Activated naive CD4-positive, alpha-beta T cell treated with anti-CD3 and anti-CD28 coated beads, Interleukin-2, amount 10 ng/mL, durations not matched to agents 7 days and 5 days (primary cell): ENCODE data around the gene TAGLN.

Experiments
- CTCF ChIA-PET: fragments of 350-600 bp; sonication (Branson Sonifier 250); formaldehyde crosslinking; loops from one replicate; lab custom pipeline; 2021; ENCODE audit warnings: antibody characterized with exemption; lab: Charles Lee
- DNase-seq: peaks from one replicate; pipeline ENCODE4 v3.0.0-alpha.2; 2020
- H3K27ac Mint-ChIP-seq: one replicate; pipeline ENCODE4 v1.8.0; 2021; ENCODE audit warnings: mild to moderate bottlenecking, moderate library complexity, mixed read lengths
- H3K27me3 Mint-ChIP-seq: one replicate; pipeline ENCODE4 v1.8.0; 2021; ENCODE audit warnings: mild to moderate bottlenecking, mixed read lengths
- H3K36me3 Mint-ChIP-seq: one replicate; pipeline ENCODE4 v1.8.0; 2021; ENCODE audit warnings: mixed read lengths
- H3K4me1 Mint-ChIP-seq: one replicate; pipeline ENCODE4 v1.8.0; 2021; ENCODE audit warnings: mixed read lengths
- H3K4me3 Mint-ChIP-seq: one replicate; pipeline ENCODE4 v1.8.0; 2021; ENCODE audit warnings: mild to moderate bottlenecking, moderate library complexity, mixed read lengths
- H3K9me3 Mint-ChIP-seq: one replicate; pipeline ENCODE4 v1.8.0; 2021; ENCODE audit warnings: mixed read lengths

Gene TAGLN

DNA sequence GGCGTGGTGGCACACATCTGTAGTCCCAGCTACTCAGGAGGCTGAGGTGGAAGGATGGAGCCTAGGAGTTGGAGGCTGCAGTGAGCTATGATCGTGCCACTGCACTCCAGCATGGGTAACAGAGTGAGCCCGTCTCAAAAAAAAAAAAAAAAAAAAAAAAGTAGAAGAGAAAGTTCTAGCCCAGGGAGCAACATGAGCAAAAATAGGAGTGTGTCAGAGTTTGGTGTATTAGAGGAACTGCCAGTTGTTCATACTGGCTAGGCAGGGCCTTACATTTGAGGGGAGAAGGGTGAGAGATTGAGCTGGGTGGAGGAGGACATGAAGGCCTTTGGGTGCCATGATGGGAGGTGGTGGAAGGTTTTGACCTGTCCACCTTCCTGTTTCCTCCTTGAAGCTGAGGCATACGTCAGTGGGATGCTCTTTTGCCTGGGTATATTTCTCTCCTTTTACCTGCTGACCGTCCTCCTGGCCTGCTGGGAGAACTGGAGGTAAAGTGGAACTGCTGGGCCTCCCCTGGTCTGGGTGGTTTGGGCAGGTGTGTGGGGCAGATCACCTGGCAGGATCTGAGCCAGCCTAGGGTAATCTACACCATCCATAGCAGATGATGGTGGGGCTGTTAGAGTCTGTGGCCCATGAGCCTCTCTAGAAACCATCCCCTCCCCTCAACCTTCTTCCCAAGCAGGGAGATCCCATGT, 13.3 kb upstream of the TAGLN start:
- DNase-seq = no peak
- H3K4me1 Mint-ChIP-seq = peaks cover 5% of the 10 kb centered on the region
- H3K36me3 Mint-ChIP-seq = peaks cover 4% of the 10 kb centered on the region
- no peaks in the 10 kb centered on the region for H3K9me3 Mint-ChIP-seq
- no peak overlapping the region for H3K4me3 Mint-ChIP-seq
- H3K27me3 Mint-ChIP-seq = no peaks in the 10 kb centered on the region
- no peak overlapping the region for H3K27ac Mint-ChIP-seq
- CTCF ChIA-PET = no interaction called here

- Mint-ChIP-seq H3K9me3 (no peaks in the 10 kb centered on the region), H3K36me3 (peaks cover 4% of the 10 kb centered on the region), H3K27ac (no peak overlapping the region), H3K4me1 (no peaks in the 10 kb centered on the region), H3K4me3 (no peak overlapping the region), H3K27me3 (no peaks in the 10 kb centered on the region)
- DNase-seq = no peak
- CTCF ChIA-PET = no interaction called here
Observed at GRCh38 chr11:117186431-117186761, 12.8 kb upstream of the TAGLN start.

GRCh38 chr11:117187007-117187406, 12.2 kb upstream of the TAGLN start:
- Mint-ChIP-seq H3K9me3 (no peaks in the 10 kb centered on the region), H3K27me3 (no peaks in the 10 kb centered on the region), H3K4me1 (peaks cover 2% of the 10 kb centered on the region), H3K27ac (no peak overlapping the region), H3K4me3 (no peak overlapping the region), H3K36me3 (peaks cover 4% of the 10 kb centered on the region)
- no peak for DNase-seq
- CTCF ChIA-PET = no interaction called here

DNA sequence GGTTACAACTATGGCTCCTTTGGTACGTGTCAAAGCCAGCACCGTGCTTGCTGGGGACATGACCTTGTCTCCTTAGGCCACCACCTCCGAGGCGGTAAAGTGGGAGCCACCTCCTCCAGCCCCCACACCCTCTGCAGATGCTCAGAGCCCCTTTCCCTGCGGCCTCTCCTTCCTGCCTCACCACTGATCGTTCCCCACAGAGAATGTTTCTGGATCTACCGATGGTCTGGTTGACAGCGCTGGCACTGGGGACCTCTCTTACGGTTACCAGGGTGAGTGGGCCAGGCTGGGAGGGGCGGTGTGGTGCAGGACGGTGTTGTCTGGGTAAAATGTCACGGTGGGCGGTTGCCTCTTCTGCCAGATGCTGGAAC, 11.8 kb upstream of the TAGLN start:
- Mint-ChIP-seq H3K27ac (peak overlapping the region; percentile 5), H3K4me1 (peaks cover 5% of the 10 kb centered on the region), H3K36me3 (peaks cover 4% of the 10 kb centered on the region), H3K27me3 (no peaks in the 10 kb centered on the region), H3K9me3 (no peaks in the 10 kb centered on the region), H3K4me3 (no peak overlapping the region)
- CTCF ChIA-PET = no interaction called here
- no peak for DNase-seq

- H3K27ac Mint-ChIP-seq = no peak overlapping the region
- peaks cover 2% of the 10 kb centered on the region for H3K36me3 Mint-ChIP-seq
- H3K4me1 Mint-ChIP-seq = peaks cover 7% of the 10 kb centered on the region
- DNase-seq = no peak
- CTCF ChIA-PET = no interaction called here
- no peaks in the 10 kb centered on the region for H3K27me3 Mint-ChIP-seq
- no peaks in the 10 kb centered on the region for H3K9me3 Mint-ChIP-seq
- no peak overlapping the region for H3K4me3 Mint-ChIP-seq
Observed at GRCh38 chr11:117187799-117188481, 11.2 kb upstream of the TAGLN start.

DNA sequence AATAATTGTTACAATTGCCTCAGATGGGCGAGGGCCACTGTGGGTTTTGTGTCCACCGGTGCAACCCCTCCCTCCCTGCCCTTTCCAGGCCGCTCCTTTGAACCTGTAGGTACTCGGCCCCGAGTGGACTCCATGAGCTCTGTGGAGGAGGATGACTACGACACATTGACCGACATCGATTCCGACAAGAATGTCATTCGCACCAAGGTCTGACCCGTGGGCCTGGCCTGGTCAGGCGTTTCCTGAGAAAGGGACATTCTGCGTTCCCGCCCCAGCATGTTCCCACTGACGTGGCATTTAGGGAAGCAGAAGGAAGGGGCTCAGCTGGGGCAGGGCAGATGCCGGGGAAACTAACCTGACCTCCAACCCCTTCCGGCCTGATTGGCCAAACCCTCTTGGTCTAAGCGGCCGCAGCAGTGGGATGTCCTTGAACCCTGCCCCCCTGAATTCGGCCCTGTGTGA, 10.5 kb upstream of the TAGLN start:
- Mint-ChIP-seq H3K4me1 (peaks cover 9% of the 10 kb centered on the region), H3K27ac (no peak overlapping the region)

DNA sequence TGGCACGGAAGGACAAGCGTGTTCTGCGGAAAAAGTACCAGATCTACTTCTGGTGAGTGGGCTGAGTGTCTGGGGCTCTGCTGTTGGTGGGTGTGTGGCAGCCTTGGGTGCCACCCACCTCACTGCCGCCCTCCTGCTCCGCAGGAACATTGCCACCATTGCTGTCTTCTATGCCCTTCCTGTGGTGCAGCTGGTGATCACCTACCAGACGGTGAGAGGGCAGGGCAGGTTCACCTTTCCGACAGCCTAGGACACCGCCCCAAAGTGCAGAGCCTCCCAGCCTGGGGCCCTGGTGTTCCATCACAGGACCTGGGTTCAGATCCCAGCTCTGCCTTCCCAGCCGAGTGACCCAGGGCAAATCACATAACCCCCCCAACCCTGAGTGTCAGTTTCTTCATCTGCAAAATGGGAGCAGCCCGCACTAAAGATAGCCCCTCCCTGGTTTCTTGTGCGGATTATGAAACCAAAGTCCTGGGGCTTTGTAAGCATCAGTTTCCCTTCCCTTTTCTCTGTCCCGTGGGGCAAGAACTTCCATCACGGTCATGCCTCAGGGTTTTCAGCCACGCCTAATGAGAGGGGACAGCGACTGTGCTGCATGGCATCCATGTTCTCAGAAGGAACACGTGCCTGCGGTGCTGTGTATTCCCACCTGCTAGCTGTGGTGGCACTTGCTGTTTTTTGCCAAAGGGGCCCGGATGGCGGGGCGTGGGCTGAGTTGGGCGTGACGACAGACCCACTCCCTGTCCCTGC, 9.8 kb upstream of the TAGLN start:
- Mint-ChIP-seq H3K9me3 (no peaks in the 10 kb centered on the region), H3K36me3 (peaks cover 2% of the 10 kb centered on the region), H3K4me3 (no peak overlapping the region), H3K27me3 (no peaks in the 10 kb centered on the region), H3K4me1 (peaks cover 9% of the 10 kb centered on the region), H3K27ac (no peak overlapping the region)
- CTCF ChIA-PET = no interaction called here
- DNase-seq = no peak

More for the DNA sequence above, 10.5 kb upstream of the TAGLN start:
- Mint-ChIP-seq H3K27me3 (no peaks in the 10 kb centered on the region), H3K36me3 (peaks cover 2% of the 10 kb centered on the region), H3K9me3 (no peaks in the 10 kb centered on the region), H3K4me3 (no peak overlapping the region)
- CTCF ChIA-PET = no interaction called here
- no peak for DNase-seq

DNA sequence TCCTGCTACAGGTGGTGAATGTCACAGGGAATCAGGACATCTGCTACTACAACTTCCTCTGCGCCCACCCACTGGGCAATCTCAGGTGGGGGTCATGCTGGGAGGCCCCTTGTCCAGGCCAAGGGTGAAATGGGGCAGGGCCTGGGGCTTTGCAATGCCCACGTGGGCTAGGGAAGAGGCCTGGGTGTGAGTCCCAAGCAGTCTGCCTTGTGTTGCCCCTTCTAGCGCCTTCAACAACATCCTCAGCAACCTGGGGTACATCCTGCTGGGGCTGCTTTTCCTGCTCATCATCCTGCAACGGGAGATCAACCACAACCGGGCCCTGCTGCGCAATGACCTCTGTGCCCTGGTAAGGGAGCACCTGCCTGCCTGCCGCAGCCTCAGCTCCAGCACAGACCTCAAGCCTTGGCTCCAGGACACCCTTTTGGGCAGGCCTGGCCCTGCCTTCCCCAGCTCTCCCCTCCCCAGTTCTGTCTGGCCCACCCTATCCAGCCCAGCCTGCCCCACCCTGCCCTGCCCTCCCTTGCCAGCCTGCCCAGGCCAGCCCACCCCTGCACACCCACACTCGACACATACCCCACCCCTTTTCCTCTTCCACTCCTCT, 9.1 kb upstream of the TAGLN start:
- H3K27me3 Mint-ChIP-seq = no peaks in the 10 kb centered on the region
- H3K9me3 Mint-ChIP-seq = no peaks in the 10 kb centered on the region
- no peak overlapping the region for H3K27ac Mint-ChIP-seq
- no peak overlapping the region for H3K4me3 Mint-ChIP-seq
- H3K4me1 Mint-ChIP-seq = peaks cover 9% of the 10 kb centered on the region
- CTCF ChIA-PET = interaction anchor here (3.0 kb wide), 1 partner anchor 9 kb away, joined by 14 read pairs; no protein-coding TSS in a partner anchor
- DNase-seq = no peak
- peaks cover 2% of the 10 kb centered on the region for H3K36me3 Mint-ChIP-seq

- peaks cover 5% of the 10 kb centered on the region for H3K36me3 Mint-ChIP-seq
- H3K4me1 Mint-ChIP-seq = peaks cover 11% of the 10 kb centered on the region
- no peaks in the 10 kb centered on the region for H3K27me3 Mint-ChIP-seq
- CTCF ChIA-PET = interaction anchor here (3.0 kb wide), 1 partner anchor 11 kb away, joined by 14 read pairs; no protein-coding TSS in a partner anchor
- H3K27ac Mint-ChIP-seq = no peak overlapping the region
- no peak for DNase-seq
- no peaks in the 10 kb centered on the region for H3K9me3 Mint-ChIP-seq
- no peak overlapping the region for H3K4me3 Mint-ChIP-seq
Observed at GRCh38 chr11:117191680-117192400, 7.3 kb upstream of the TAGLN start.

- peaks cover 11% of the 10 kb centered on the region for H3K4me1 Mint-ChIP-seq
- CTCF ChIA-PET = interaction anchor here (3.0 kb wide), 1 partner anchor 11 kb away, joined by 14 read pairs; no protein-coding TSS in a partner anchor
Observed at GRCh38 chr11:117192401-117192875, 6.7 kb upstream of the TAGLN start.

GRCh38 chr11:117193130-117194020, 5.8 kb upstream of the TAGLN start:
- peak overlapping the region; percentile 71 for H3K27ac Mint-ChIP-seq
- H3K4me1 Mint-ChIP-seq = peaks cover 11% of the 10 kb centered on the region
- no peaks in the 10 kb centered on the region for H3K27me3 Mint-ChIP-seq
- CTCF ChIA-PET = interaction anchor here (3.0 kb wide), 1 partner anchor 12 kb away, joined by 14 read pairs; no protein-coding TSS in a partner anchor
- no peak for DNase-seq
- peaks cover 5% of the 10 kb centered on the region for H3K36me3 Mint-ChIP-seq
- no peaks in the 10 kb centered on the region for H3K9me3 Mint-ChIP-seq
- H3K4me3 Mint-ChIP-seq = no peak overlapping the region

More at GRCh38 chr11:117192401-117192875, 6.7 kb upstream of the TAGLN start:
- Mint-ChIP-seq H3K36me3 (peaks cover 5% of the 10 kb centered on the region), H3K4me3 (no peak overlapping the region), H3K27me3 (no peaks in the 10 kb centered on the region), H3K27ac (no peak overlapping the region), H3K9me3 (no peaks in the 10 kb centered on the region)
- no peak for DNase-seq

- H3K27ac Mint-ChIP-seq = no peak overlapping the region
- peak; percentile 12 for DNase-seq
- H3K36me3 Mint-ChIP-seq = peaks cover 5% of the 10 kb centered on the region
- H3K4me3 Mint-ChIP-seq = no peak overlapping the region
- H3K9me3 Mint-ChIP-seq = no peaks in the 10 kb centered on the region
- H3K27me3 Mint-ChIP-seq = no peaks in the 10 kb centered on the region
- CTCF ChIA-PET = interaction anchor here (0.6 to 1.8 kb wide), 2 partner anchors 13 to 461 kb away, joined by 3 to 6 read pairs; no protein-coding TSS in a partner anchor
- peaks cover 11% of the 10 kb centered on the region for H3K4me1 Mint-ChIP-seq
Observed at GRCh38 chr11:117194267-117194666, 4.9 kb upstream of the TAGLN start.
